Endothelial cell (in vitro differentiated cells): ENCODE results near the gene CLHC1. TPM values are rescaled to one million over a fixed set of nuclear protein-coding genes. Genes with fewer than 3 reads are reported as not detected.

Experiments used
- DNase-seq: peaks from one replicate; pipeline ENCODE4 v3.0.0; 2021; ENCODE audit warnings: low spot score
- H3K27ac Mint-ChIP-seq: one replicate; pipeline ENCODE4 v1.8.0; 2021; ENCODE audit warnings: mixed read lengths, inconsistent platforms; ENCODE audit not compliant: unreplicated experiment
- H3K27me3 Mint-ChIP-seq: one replicate; pipeline ENCODE4 v1.8.0; 2021; ENCODE audit warnings: mild to moderate bottlenecking, moderate library complexity, mixed read lengths, inconsistent platforms; ENCODE audit not compliant: unreplicated experiment
- H3K36me3 Mint-ChIP-seq: one replicate; pipeline ENCODE4 v1.8.0; 2021; ENCODE audit warnings: mild to moderate bottlenecking, low read depth, mixed read lengths, inconsistent platforms; ENCODE audit not compliant: unreplicated experiment
- H3K4me1 Mint-ChIP-seq: one replicate; pipeline ENCODE4 v1.8.0; 2021; ENCODE audit warnings: mild to moderate bottlenecking, mixed read lengths, inconsistent platforms; ENCODE audit not compliant: unreplicated experiment
- H3K4me3 Mint-ChIP-seq: one replicate; pipeline ENCODE4 v1.8.0; 2021; ENCODE audit warnings: mild to moderate bottlenecking, mixed read lengths, inconsistent platforms; ENCODE audit not compliant: unreplicated experiment
- H3K9me3 Mint-ChIP-seq: one replicate; pipeline ENCODE4 v1.8.0; 2021; ENCODE audit warnings: mixed read lengths, inconsistent platforms; ENCODE audit not compliant: unreplicated experiment
- total RNA-seq: library from RNA; stranded (reverse); fragmentation: NEBNext Ultra II Directional; extraction: Animal tissue kit (Norgen Biotek cat#: 25700); gene quantifications from one replicate; pipeline ENCODE4 v1.2.1, GENCODE V29; 2021; ENCODE audit not compliant: unreplicated experiment
- TF ChIP-seq, protein P1 (sequence below): fragments of 200-600 bp; sonication (generic); IDR thresholded peaks from one replicate; pipeline ENCODE4 v1.5.0; 2021; ENCODE audit warnings: antibody characterized with exemption; ENCODE audit not compliant: unreplicated experiment

CLHC1 gene
- total RNA-seq, 1 donor from 2014 or later = 20.2 TPM

DNA sequence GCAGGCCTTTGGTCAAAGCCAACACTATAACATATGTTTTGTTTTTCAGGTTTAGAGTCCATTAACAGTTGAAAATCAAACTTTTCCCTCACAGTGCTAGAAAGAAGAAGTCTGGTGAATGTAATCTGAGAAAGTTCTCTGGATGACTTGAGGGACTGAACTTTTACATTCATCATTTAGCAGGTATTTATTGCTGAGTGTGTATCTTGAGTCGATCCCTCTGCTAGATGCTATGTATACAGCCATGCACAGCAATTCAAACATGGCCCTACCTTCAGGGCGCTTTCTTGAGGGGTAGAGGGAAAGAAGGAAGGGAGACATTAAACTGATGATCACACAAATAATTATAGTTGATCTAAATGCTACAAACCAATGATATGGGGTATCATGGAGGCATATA, 89.6 kb downstream of the CLHC1 start:
- H3K9me3 Mint-ChIP-seq = no peaks in the 10 kb centered on the region
- peaks cover 2% of the 10 kb centered on the region for H3K27me3 Mint-ChIP-seq
- TF ChIP-seq, protein P1, sequence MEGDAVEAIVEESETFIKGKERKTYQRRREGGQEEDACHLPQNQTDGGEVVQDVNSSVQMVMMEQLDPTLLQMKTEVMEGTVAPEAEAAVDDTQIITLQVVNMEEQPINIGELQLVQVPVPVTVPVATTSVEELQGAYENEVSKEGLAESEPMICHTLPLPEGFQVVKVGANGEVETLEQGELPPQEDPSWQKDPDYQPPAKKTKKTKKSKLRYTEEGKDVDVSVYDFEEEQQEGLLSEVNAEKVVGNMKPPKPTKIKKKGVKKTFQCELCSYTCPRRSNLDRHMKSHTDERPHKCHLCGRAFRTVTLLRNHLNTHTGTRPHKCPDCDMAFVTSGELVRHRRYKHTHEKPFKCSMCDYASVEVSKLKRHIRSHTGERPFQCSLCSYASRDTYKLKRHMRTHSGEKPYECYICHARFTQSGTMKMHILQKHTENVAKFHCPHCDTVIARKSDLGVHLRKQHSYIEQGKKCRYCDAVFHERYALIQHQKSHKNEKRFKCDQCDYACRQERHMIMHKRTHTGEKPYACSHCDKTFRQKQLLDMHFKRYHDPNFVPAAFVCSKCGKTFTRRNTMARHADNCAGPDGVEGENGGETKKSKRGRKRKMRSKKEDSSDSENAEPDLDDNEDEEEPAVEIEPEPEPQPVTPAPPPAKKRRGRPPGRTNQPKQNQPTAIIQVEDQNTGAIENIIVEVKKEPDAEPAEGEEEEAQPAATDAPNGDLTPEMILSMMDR = no peak

GRCh38 chr2:55141572-55142413, 90.3 kb downstream of the CLHC1 start:
- Mint-ChIP-seq H3K27me3 (peaks cover 6% of the 10 kb centered on the region), H3K9me3 (no peaks in the 10 kb centered on the region), H3K36me3 (no peaks in the 10 kb centered on the region), H3K27ac (no peak overlapping the region), H3K4me3 (no peak overlapping the region), H3K4me1 (peaks cover 30% of the 10 kb centered on the region)
- DNase-seq = no peak
- TF ChIP-seq, protein P1 = no peak

More for the DNA sequence above, 89.6 kb downstream of the CLHC1 start:
- Mint-ChIP-seq H3K4me1 (peaks cover 23% of the 10 kb centered on the region), H3K27ac (no peak overlapping the region), H3K36me3 (no peaks in the 10 kb centered on the region), H3K4me3 (no peak overlapping the region)
- DNase-seq = no peak

GRCh38 chr2:55140316-55141219, 91.5 kb downstream of the CLHC1 start:
- Mint-ChIP-seq H3K27me3 (peaks cover 6% of the 10 kb centered on the region), H3K27ac (no peak overlapping the region), H3K4me1 (peaks cover 34% of the 10 kb centered on the region), H3K4me3 (no peak overlapping the region), H3K36me3 (no peaks in the 10 kb centered on the region), H3K9me3 (no peaks in the 10 kb centered on the region)
- TF ChIP-seq, protein P1 = no peak
- DNase-seq = no peak

DNA sequence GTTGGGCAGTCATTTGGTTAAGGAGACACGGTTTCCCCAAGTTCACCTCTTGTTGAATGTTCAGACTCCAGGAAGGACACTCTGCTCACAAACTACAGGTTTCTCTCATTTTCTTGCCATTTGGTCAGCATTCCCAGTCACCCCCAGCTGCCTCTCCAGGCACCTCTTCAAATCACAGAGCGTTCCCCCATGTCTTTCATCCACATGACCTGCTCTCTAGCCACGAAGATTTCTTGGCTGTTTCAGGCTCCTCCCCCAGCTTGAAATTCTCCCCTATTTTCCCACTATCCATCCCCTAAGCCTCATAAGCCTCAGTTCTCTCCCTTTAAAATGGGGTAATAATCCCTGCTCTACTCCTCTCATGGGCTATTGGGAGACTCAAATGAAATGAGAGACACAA, 92.8 kb downstream of the CLHC1 start:
- no peak overlapping the region for H3K4me3 Mint-ChIP-seq
- no peaks in the 10 kb centered on the region for H3K9me3 Mint-ChIP-seq
- peaks cover 6% of the 10 kb centered on the region for H3K27me3 Mint-ChIP-seq
- no peak for DNase-seq
- H3K4me1 Mint-ChIP-seq = peaks cover 39% of the 10 kb centered on the region
- no peak overlapping the region for H3K27ac Mint-ChIP-seq
- H3K36me3 Mint-ChIP-seq = no peaks in the 10 kb centered on the region
- TF ChIP-seq, protein P1 = no peak
